Measurements from ENCODE around the gene HPCAL4.

GRCh38 chr1:39684313-39684664, 6.9 kb downstream of the HPCAL4 start:
- TF ChIP-seq GATA3 (IDR thresholded peaks at IDR 0.05; ENCODE audit: low read depth, low read length) (no peak), GATA2 (IDR thresholded peaks at IDR 0.05; ENCODE audit: low read depth, low read length) (no peak)
